GM23338 (cell line): ENCODE results near the gene QSOX1. TPM values are rescaled to one million over a fixed set of nuclear protein-coding genes. Genes with fewer than 3 reads are reported as not detected.

ENCODE experiments used
- ATAC-seq: fragments of 200-7000 bp; cut with Tn5 transposase; 3 replicates; pipeline ENCODE4 v1.9.1; 2020
- DNase-seq: peaks from one replicate; pipeline ENCODE4 v3.0.0-alpha.2; 2015; ENCODE audit warnings: low spot score
- H2AFZ ChIP-seq: fragments of 200-600 bp; sonication (generic); 2 replicates; pipeline ENCODE4 v1.8.0; 2016; ENCODE audit warnings: antibody characterized with exemption, mild to moderate bottlenecking, moderate library complexity
- H3F3A ChIP-seq: fragments of 200-600 bp; sonication (generic); replicated peaks from 2 replicates; pipeline ENCODE4 v1.8.0; 2017; ENCODE audit warnings: antibody characterized with exemption, mixed run types, low read depth
- H3K27ac ChIP-seq: fragments of 200-600 bp; sonication (generic); 2 replicates; pipeline ENCODE4 v1.6.1; 2016; ENCODE audit warnings: low read depth
- H3K27me3 ChIP-seq: fragments of 200-600 bp; sonication (generic); 2 replicates; pipeline ENCODE4 v1.8.0; 2016; ENCODE audit warnings: mild to moderate bottlenecking, mixed run types, moderate library complexity; ENCODE audit not compliant: insufficient read depth
- H3K36me3 ChIP-seq: fragments of 200-600 bp; sonication (generic); 2 replicates; pipeline ENCODE4 v1.8.0; 2016; ENCODE audit warnings: mild to moderate bottlenecking; ENCODE audit not compliant: insufficient read depth
- H3K4me1 ChIP-seq: fragments of 200-600 bp; sonication (generic); 2 replicates; pipeline ENCODE4 v1.8.0; 2016; ENCODE audit warnings: mild to moderate bottlenecking, moderate library complexity; ENCODE audit not compliant: insufficient read depth
- H3K4me2 ChIP-seq: fragments of 200-600 bp; sonication (generic); 2 replicates; pipeline ENCODE4 v1.7.1; 2017; ENCODE audit warnings: mixed run types
- H3K4me3 ChIP-seq: fragments of 200-600 bp; sonication (generic); 2 replicates; pipeline ENCODE4 v1.6.1; 2016; ENCODE audit warnings: mixed run types
- H3K79me2 ChIP-seq: fragments of 200-600 bp; sonication (generic); replicated peaks from 2 replicates; pipeline ENCODE4 v1.8.0; 2017; ENCODE audit warnings: mild to moderate bottlenecking; ENCODE audit not compliant: insufficient read depth
- H3K9me2 ChIP-seq: fragments of 200-600 bp; sonication (generic); 2 replicates; pipeline ENCODE4 v1.8.0; 2017; ENCODE audit not compliant: insufficient read depth
- H4K20me1 ChIP-seq: fragments of 200-600 bp; sonication (generic); replicated peaks from 2 replicates; pipeline ENCODE4 v1.8.0; 2017; ENCODE audit warnings: mild to moderate bottlenecking; ENCODE audit not compliant: insufficient read depth
- H3K27ac Mint-ChIP-seq: 2 replicates; pipeline ENCODE4 v1.8.0; 2020; ENCODE audit warnings: inconsistent platforms, mild to moderate bottlenecking, moderate library complexity, mixed read lengths
- H3K27me3 Mint-ChIP-seq: 3 replicates; pipeline ENCODE4 v1.8.0; 2022; ENCODE audit warnings: low read depth, mild to moderate bottlenecking, moderate library complexity, mixed read lengths, inconsistent platforms; ENCODE audit not compliant: insufficient read depth, poor library complexity
- H3K36me3 Mint-ChIP-seq: 3 replicates; pipeline ENCODE4 v1.8.0; 2021; ENCODE audit warnings: low read depth, mild to moderate bottlenecking, inconsistent platforms, moderate library complexity, mixed read lengths
- H3K4me1 Mint-ChIP-seq: 3 replicates; pipeline ENCODE4 v1.8.0; 2020; ENCODE audit warnings: mild to moderate bottlenecking, inconsistent platforms, mixed read lengths
- H3K4me3 Mint-ChIP-seq: 3 replicates; pipeline ENCODE4 v1.8.0; 2021; ENCODE audit warnings: moderate library complexity, mild to moderate bottlenecking, inconsistent platforms, mixed read lengths
- H3K9me3 Mint-ChIP-seq: 3 replicates; pipeline ENCODE4 v1.8.0; 2020; ENCODE audit warnings: moderate library complexity, mild to moderate bottlenecking, inconsistent platforms, mixed read lengths
- CREB1 ChIP-seq: fragments of 250-450 bp; sonication (Bioruptor Pico); IDR thresholded peaks from 2 replicates; pipeline ENCODE4 v1.5.0; 2020; ENCODE audit warnings: low read depth, mild to moderate bottlenecking, moderate library complexity
- ETS1 ChIP-seq: IDR thresholded peaks from 2 replicates; pipeline ENCODE4 v1.6.1; 2016; ENCODE audit warnings: antibody characterized with exemption
- EZH2 ChIP-seq: fragments of 200-600 bp; sonication (generic); IDR thresholded peaks from one replicate; pipeline ENCODE4 v1.8.0; 2017; ENCODE audit warnings: antibody characterized with exemption, mild to moderate bottlenecking, low read depth; ENCODE audit not compliant: unreplicated experiment
- EZH2phosphoT487 ChIP-seq: fragments of 200-600 bp; sonication (generic); IDR thresholded peaks from one replicate; pipeline ENCODE4 v1.8.1; 2018; ENCODE audit warnings: antibody characterized with exemption; ENCODE audit not compliant: unreplicated experiment
- JUNB ChIP-seq: IDR thresholded peaks from one replicate; pipeline ENCODE4 v1.6.1; 2016; ENCODE audit warnings: antibody characterized with exemption; ENCODE audit not compliant: unreplicated experiment
- NANOG ChIP-seq: IDR thresholded peaks from 2 replicates; pipeline ENCODE4 v1.6.1; 2016; ENCODE audit warnings: antibody characterized with exemption, borderline replicate concordance
- POLR2AphosphoS5 ChIP-seq: IDR thresholded peaks from 2 replicates; pipeline ENCODE4 v1.6.1; 2016; ENCODE audit warnings: antibody characterized with exemption, low read depth
- ZNF114 ChIP-seq: fragments of 250-450 bp; sonication (Bioruptor Pico); IDR thresholded peaks from 2 replicates; pipeline ENCODE4 v1.5.0; 2020; ENCODE audit warnings: mild to moderate bottlenecking, moderate library complexity
- ZNF462 ChIP-seq: fragments of 250-450 bp; sonication (Bioruptor Pico); IDR thresholded peaks from 2 replicates; pipeline ENCODE4 v1.5.0; 2020; ENCODE audit warnings: mild to moderate bottlenecking, moderate library complexity
- polyA plus RNA-seq: library from polyadenylated mRNA; unstranded; fragments of >200 nt; fragmentation: Nextera tagmentation; extraction: Ambion mirVana; gene quantifications from 2 replicates; pipeline ENCODE4 v1.2.1, GENCODE V29; 2016
- total RNA-seq: library from RNA; depleted of rRNA; stranded (reverse); fragments of >200 nt; shearing (Covaris generic); gene quantifications from 2 replicates; pipeline ENCODE4 v1.2.3, GENCODE V29; 2014

The QSOX1 gene
- total and polyA plus RNA-seq, 2 experiments from 2014 or later = 47.8 to 119 TPM

- TF ChIP-seq ZNF462 (no peak), ETS1 (no peak)
Observed at GRCh38 chr1:180249725-180250498, 95.2 kb downstream of the QSOX1 start (continued).

- Mint-ChIP-seq H3K27me3 (peaks cover 16% of the 10 kb centered on the region), H3K4me3 (no peak overlapping the region), H3K9me3 (no peaks in the 10 kb centered on the region), H3K4me1 (peaks cover 47% of the 10 kb centered on the region), H3K36me3 (no peaks in the 10 kb centered on the region; the same call in 2 of the 3 replicates), H3K27ac (no peak overlapping the region)
- H2AFZ ChIP-seq = no peak overlapping the region
- no peaks in the 10 kb centered on the region for H3K79me2 ChIP-seq
- no peak overlapping the region for H3K27ac ChIP-seq
- ATAC-seq (no peak), DNase-seq (no peak)
- H3K27me3 ChIP-seq = no peaks in the 10 kb centered on the region
- no peaks in the 10 kb centered on the region for H3K36me3 ChIP-seq
- 0 out of 2 replicates have a peak, but pooled peaks cover 3% of the 10 kb centered on the region for H4K20me1 ChIP-seq
- H3K4me3 ChIP-seq = no peak overlapping the region
- peaks cover 21% of the 10 kb centered on the region for H3K4me1 ChIP-seq
- H3K4me2 ChIP-seq = no peak overlapping the region
- H3K9me2 ChIP-seq = no peaks in the 10 kb centered on the region
- no peaks in the 10 kb centered on the region for H3F3A ChIP-seq
- TF ChIP-seq CREB1 (CRISPR knock-in tag) (no peak), NANOG (no peak), ETS1 (no peak), EZH2phosphoT487 (no peak), JUNB (no peak), EZH2 (no peak), POLR2AphosphoS5 (no peak), ZNF114 (no peak)
Observed at GRCh38 chr1:180250499-180250770, 95.8 kb downstream of the QSOX1 start.
